ENCODE measurements around the gene TBX21.

TBX21 gene

DNA sequence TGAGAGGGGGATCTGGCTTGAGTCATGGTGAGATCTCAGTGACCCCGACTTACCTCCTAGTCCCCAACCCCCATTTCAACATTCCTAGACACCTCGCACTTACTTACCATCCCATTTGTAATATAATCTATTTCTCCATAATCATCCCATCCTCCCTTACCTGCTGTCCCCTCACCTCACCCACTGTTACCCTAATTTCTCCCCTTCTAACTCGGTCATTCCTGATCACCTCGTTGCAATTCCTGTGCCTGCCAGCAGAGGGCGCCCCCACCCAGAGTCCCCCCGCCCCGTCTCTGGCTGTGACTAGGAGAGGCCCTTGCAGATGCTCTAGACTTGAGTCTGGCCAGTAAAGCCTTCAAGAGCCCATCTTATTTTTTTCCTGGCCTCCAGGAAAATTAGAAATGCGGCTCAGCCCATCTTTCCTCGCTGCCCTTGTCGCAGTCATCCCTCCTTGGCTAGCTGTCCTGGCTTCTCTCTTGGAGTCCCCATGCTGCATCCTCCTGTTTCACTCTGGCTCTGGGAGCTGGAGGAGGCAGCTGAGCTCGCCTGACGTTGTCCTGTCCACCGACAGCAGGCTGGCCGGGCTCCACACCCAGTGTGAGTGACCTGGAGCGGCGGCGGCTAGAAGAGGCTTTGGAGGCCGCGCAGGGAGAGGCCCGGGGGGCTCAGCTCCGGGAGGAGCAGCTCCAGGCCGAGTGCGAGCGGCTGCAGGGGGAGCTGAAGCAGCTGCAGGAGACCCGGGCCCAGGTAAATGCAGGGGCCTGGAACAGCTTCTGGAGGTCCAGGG is 34.1 kb upstream of the TBX21 start:
- peak; percentile 35 for DNase-seq

DNA sequence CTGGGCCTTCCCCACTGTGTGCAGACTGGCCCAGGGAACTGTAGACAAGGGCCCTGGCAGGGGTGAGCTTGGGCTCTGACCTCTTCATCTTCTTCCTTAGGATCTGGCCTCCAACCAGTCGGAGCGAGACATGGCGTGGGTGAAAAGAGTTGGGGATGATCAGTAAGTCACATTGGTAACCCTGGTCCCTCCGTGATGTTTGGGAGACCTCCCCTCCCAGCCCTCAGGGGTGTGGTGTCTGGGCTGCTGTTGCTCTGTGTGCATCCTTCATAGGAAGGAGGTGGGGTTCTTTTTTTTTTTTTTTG is 33.5 kb upstream of the TBX21 start:
- DNase-seq: no peak

DNA sequence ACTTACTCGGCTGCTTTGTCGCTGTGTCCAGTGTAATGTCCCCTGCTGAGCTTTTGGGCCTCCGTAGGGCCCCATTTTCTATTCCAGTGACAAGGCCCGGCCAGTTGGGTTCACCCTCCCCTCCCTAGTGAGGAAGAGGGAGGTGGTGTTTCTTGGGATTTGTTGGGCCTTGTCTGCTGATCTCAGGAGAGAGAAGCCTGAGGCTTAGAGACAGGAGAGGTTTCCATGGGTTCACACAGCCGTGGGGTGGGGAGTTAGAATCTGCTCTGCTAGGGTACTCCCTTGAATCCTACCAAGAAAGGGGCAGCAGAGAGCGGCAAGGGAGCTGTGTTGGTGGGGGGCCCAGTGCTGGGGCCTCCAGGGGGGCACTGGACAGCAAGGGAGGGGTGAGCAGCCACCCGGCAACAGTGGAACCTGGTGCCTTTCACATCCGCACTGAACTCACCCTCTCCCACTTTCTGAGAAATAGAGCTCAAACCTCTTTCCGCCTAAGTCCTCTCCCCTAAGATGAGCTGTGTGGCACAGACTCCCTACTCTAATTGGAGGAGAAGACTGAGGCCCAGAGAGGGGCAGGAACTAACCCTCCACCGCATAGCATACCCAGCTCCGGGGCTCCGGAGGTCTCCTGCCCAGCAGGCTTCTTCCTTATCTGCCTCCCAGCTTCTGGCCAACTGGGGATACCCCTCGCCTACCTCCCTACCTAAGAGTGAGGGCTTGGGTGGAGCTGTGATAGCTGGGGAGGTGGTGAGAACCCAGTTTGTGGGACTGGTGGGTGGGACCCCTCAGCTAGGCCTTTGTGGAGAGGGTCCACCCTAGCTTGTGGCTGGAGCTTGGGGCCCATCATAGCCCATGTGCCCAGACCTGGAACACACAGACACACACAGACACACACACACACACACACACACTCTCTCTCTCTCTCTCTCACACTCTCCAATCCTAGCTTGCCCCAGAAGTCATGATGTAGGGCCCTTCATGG is 32.3 kb upstream of the TBX21 start:
- no peak for DNase-seq

DNA sequence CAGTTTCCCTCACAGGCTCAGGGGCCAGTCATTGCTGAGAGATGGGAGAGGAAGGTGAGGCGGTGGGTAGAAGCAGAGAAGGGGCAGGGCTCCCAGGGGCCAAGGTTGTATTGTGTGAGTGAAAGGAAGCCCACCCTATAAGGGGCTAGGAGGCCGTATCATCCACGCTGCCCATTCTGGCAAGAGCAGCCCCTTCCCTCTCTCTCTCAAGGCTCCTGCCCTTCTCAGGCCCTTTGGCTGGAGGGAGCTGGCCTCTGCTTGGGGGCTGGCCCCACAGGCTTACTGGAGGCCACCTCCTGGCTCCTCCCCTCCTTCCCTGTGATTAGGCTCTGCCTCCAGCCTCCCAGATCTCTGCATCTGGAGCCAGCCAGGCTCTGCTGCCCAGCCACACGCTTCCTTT is 31.4 kb upstream of the TBX21 start:
- no peak for DNase-seq

DNA sequence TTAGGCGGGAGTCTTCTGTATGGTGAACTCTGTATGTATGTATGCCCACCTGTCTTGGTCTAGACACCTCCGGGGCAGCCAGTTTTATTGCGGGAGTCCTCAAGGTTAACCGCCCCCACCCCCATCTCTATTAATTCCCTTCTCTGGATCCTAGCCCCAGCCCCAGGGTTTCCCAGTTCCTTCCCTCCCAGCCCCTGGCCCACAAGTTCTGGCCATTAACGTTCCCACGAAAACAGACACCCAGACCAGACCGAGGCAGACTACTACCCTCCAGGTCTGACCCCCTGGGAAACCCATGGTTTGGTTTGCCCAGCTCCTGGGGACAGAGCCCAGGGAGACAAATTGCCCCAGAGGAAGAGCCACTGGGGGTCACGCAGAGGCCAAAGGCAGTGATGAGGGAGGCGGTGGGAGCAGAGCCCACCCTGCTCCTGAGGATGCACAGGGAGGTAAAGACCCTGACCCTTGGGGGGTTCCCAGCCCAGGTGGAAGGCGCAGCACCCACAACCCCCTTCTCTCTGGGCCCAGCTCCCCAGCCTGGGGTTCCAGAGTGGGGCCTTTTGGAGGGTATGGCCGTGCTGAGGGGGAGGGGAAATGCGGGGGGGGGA is 30.5 kb upstream of the TBX21 start:
- no peak for DNase-seq

DNA sequence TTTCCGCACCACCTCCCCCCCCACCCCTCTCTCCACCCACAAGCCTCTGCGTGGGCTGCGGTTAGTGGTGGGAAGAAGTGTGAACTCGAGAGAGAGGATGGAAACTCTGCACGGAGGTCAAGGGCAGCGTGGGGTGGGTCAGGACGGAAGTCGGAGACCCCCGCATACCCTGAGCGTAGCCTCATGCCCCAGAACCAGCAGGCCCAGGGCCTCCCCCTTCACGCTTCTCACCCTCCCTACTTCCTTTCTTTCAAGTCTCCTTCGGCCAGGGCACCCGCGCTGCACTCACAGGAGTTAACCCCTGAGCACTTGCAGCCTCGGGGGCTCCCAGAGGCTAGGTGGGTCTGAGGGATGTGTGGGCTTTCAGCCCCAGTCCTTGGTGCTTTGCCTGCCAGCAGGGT is 29.8 kb upstream of the TBX21 start:
- no peak for DNase-seq

DNA sequence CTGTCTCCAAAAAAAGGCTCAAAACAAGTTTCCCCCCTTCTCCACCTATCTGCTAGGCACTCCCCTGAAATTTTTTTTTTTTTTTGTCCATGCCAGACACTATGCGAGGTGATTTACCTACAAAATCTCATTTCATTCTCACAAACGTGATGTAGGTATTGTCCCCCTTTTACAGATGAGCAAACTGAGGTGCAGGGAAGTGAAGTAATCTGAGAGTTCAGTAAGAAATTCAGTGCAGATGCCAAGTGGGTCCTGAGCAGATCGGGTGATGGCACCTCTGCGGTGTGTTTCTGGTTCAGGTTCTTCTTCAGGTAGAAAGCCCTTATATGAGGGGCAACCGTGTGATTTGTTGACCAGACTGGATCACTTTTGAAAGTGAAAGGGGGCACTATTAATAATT is 29.4 kb upstream of the TBX21 start:
- DNase-seq: no peak

DNA sequence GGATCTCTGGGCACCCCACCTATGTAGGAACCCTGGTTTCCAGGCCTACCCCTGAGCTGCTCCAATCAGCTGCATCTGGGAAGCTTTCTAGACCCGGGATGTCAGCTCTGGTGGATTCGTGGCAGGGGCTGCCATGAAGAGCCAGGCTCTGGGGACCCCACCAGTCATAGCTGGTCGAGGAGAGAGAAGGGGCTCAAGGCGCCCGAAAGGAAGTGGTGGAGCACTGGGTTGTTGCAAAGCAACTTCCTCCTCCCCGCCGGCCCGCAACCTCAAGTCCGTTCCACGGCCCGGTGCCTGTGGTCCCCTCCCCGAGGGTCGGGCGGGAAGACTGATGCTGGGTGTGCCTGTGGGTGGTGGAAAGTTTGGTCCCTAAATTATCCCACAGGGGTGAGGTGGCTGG is 28.9 kb upstream of the TBX21 start:
- no peak for DNase-seq

DNA sequence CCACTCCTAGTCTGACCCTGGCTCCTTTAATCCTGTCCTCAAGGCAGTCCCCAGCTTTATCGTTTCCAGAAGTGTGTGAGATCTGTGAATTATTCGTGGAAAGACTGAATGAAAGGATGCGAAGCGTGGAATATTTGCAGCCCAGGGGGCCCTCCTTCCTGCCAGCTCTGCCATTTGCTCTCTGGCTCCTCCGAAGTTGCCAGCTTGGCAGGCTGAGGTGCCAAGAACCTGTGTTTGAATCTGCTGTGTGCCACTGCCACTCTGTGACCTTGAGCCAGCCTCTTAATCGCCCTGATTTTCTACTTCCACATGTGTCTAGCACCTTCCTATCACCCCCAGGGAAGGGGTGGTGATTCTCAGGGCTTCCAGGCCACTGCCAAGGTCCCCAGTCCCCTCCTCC is 28.3 kb upstream of the TBX21 start:
- no peak for DNase-seq

DNA sequence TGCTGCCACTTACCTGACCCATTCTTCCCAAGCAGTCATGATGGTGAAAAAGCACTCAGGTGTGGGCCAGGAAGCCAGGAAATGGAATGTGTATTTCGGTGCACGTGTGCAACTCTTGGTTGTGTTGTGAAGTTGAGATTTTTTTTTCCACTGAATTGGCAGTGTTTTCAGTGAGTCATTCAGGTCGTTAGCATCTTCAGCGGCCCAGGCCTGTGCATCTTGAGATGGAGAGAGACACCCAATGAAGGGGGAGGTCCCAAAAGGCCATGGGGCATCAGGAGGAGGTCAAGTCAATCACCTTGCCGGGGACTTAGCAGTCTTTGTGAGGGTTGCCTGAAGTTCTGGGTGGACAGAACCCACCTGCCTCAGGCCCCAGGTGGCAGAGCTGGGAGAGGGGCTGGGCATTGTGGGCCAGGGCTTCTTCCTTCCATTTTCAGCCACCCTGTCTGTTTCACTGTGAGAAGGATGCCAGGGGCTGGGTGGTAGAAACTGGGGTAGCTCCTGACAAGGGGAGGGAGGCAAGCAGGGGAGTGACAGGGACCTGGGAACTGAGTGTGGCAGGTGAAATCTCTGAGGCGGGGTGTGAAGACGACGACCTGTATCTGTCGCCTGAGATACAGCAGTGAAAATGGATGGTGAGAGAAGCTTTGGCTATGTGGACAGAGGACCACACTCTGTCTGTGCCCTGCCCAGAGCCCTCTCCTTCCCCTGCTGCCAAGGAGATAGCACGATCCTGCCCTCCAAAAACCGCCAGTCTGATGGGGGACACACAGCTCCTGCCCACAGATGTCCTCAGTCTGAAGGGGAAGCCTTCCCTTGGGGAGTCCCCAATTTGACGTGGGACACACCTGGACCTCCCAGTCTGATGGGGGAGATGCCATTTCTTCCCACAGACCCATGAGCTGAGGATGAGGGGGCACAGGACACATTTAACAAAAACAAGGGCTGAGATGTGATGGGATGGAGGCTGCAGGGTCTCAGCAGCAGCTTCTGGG is 27.2 kb upstream of the TBX21 start:
- no peak for DNase-seq

DNA sequence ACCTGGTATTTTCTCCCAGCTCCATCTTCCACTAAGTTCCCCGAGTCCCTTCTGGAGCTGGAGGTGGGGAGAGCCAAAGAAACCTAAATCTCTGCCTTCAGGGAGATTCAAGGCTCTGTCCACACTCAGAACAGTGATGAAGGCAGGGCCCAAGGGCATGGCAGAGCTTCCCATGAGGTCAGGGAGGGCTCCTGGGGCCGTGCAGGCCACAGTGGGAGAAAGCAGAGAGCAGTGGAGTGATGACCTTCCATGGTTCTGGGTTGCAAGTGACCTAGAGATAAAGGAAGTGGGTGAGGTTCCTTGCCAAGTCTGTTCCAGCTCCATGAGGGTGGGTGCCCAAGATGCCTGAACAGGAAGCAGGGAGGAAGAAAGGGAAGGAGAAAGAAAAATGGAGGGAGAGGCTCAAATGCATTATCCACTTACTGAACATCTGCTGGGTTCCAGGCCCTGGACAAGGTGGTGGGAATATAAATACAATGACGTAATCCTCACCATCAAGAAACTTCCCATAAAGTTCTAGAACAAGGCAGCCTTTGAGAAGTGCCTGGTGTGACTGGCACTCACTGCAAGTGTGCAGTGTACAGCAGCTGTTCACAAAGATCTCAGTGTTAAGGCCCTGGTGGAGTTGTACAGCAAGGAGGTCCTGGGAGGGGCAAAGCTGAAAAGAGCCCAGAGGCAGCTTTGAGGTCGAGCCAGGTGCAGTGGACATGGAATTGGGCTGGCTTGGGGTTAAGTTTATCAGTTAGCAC is 25.8 kb upstream of the TBX21 start:
- DNase-seq: no peak

DNA sequence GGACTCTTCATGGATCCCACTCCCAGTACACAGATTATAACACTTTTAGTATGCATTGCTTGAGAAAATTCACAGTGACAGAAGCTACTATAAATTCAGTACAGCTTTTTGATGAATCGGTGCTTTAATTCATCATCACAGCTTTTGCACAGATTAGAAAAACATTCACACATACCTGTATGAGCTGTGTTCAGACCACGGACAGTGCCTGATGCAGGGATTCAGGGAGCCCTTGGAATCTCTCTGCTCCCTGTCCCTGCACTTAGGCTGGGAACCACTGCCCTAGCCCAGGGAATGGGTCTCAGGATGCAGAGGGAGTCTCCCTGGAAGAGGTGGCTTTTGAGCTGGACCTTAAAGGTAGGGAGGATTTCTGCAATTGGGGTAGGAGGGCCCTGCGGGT is 25.2 kb upstream of the TBX21 start:
- DNase-seq: no peak

DNA sequence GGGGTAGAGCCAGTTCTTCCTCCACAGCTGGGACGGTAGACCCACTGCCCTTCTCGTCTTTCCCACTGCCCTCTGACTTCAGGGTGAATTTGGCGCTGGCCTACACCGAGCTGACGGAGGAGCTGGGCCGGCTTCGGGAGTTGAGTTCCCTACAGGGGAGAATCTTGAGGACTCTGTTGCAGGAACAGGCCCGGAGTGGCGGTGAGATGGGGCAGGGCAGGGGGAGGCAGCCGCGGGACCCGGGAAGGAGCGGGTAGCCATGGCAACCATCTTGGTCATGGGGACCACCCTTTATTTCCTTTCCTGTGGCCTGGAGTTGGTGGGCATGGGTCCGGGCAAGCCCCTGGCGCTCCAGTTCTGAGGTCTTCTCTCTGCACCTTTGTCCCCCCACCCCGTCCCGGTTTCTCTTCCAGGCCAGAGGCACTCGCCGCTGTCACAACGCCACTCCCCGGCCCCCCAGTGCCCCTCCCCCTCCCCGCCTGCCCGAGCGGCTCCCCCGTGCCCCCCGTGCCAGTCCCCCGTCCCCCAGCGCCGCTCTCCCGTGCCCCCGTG is 24.6 kb upstream of the TBX21 start:
- no peak for DNase-seq

DNA sequence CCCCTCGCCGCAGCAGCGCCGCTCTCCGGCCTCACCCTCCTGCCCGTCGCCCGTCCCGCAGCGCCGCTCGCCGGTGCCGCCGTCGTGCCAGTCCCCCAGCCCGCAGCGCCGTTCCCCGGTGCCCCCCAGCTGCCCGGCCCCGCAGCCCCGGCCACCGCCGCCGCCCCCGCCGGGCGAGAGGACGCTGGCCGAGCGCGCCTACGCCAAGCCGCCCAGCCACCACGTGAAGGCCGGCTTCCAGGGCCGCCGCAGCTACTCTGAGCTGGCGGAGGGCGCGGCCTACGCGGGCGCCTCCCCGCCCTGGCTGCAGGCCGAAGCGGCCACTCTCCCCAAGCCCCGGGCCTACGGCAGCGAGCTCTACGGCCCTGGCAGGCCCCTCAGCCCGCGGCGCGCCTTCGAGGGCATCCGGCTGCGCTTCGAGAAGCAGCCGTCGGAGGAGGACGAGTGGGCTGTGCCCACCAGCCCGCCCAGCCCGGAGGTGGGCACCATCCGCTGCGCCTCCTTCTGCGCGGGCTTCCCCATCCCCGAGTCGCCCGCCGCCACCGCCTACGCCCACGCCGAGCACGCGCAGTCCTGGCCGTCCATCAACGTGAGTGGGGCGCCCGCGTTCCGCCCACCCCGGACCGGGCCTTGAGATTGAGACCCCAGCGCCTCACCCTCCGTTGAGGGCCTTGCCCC is 24.0 kb upstream of the TBX21 start:
- DNase-seq: no peak

DNA sequence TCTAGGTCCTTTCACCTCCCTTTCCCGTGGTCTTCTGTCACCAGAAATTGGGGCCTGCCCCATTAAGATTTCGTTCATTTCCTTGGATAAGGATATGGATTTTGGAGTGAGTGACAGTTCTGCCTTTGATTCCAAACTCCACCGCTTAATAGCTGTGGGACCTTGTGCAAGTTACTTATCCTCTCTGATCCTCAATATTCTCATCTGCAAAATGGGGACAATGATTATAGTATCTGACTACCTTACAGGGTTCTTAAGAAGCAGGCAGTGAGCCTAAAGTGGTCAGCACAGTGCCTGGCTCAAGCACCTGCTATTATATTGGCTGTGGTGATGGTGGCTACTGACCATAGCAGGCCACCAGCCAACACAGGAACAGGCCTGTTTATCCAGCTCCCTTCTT is 23.4 kb upstream of the TBX21 start:
- no peak for DNase-seq

DNA sequence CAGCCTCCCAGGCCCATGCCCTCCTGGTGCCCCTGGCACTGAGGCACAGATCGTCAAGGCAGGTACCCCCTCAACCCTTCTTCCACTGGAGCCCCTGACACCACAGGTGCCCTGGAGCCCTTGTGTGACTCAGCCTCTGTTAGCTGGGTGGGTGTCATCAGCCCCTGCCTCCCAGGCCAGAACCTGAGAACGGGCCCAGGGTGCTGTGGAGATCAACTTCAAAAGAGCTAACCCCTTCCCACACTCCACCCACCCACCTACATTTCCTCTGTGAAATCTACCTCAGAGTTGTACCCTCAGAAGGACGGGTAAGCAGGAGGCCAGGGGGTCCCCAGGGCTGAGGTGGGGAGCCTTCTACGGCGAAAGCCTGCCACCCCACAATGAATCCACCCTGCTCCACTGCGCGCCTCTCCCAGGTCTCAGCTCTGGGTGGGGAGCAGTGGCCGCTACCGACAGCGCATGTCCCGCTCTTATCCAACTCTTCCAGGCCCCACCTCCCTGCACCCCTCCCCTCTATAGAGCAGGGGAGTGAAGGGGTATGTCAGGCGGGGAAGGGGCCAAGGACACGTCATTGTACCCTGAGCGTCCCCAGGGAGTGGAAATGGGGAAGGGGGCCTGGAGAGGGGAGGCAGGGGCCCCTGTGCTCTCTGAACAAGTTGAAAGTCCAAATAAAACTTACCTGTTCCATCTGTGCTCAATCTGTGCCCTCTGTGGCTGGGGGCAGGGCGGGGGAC is 21.5 kb upstream of the TBX21 start:
- DNase-seq: no peak

DNA sequence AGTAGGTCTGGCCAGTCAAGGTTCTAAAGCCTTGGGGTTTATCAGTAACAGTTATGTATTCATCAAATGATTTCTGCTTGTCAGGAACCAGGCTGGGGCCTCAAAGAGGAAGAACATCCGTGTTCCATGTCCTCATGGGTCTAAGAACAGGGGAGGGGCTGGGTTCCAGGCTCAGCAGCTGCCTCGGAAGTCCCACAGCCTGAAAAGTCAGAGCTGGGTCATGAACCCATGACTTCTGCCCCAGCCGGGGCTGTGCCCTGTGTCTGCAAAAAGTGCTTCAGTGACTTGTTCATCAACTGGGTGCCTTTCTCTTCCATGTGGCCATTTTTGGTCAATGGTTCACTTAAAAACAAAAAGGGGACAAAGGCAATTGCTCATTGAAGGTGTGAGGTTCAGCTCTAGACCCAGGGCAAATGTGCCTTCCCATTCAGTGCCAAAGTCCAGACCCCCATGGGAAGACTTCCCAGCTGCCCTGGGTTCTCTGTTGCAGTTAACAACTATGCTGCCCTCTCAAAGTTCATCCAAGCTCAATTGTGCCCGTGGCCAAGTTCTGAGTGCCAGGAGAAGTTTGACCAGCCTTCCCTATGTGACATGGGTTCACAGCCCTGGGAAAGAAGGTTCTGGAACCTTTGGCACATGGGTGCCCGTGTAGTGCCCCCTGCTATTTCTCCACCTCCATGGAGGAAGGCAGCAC is 20.6 kb upstream of the TBX21 start:
- DNase-seq: no peak

DNA sequence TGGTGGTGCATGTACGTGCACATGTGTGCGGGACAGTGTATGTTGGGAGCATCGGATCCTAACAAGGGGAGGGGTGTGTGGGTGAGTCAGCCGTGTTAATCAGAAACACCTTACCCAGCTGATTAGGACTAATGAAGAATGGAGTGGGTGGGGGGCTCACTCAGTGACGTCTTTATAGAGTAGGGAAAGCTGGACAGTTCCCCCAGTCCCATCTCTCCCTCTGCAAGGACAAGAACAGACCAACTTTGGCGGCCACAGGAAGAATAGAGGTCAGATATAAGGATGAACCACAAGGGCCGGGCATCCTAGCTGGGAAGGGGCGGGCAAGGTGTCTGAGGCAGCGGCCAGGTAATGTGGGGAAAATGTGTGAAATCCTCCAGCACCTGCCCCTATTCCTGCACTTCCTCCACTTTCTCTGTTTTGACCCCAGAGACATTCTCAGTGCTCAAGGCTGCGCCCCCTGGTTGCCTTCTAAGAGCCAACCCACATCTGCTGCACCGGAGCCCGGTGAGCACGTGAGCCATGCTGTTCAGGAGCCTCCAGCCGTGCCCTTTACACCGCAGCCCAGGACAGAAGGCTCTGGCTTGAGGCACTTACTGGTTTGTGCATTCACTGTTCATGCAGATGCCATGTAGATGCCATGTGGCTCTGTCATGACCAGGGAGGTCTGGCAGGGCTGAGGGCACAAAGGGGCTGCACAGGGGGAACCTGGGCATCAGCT is 18.9 kb upstream of the TBX21 start:
- DNase-seq: no peak

Measured in NCI-H345 (cell line).